ENCODE results near the gene HINT2.

DNA sequence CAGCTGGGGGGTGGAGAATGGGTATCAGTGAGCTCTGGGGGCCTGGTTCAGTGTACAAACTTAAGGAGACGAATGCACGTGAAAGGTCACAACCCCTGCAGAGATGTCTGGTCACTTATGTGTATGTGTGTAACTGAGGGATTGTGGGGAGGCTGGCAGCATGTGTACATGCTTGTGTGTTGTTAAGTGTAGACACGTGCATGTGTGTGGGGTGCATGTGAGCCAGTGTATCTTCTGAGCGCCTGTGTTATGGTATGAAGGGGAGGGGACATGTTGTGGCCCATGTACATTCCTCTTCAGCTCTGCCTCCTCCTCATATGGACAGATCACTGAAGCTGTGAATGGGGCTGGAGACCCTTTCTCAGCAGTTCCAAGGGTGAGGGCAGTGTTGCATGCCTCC lies 16.2 kb upstream of the HINT2 start:
- TF ChIP-seq YY1 (IDR thresholded peaks at IDR 0.05; ENCODE audit: insufficient read depth, insufficient read length), result no peak
- no peak for TF ChIP-seq SUZ12 (IDR thresholded peaks at IDR 0.05; ENCODE audit: extremely low read depth, insufficient read depth, insufficient read length)

Measured in NT2/D1 (cell line).